Naive thymus-derived CD4-positive, alpha-beta T cell (primary cell): ENCODE data around the gene CPB2. TPM values are rescaled to one million over a fixed set of nuclear protein-coding genes. Genes with fewer than 3 reads are reported as not detected.

Experiments
- ATAC-seq: fragments of 150-1000 bp; cut with Tn5 transposase; 2 replicates; pipeline ENCODE4 v1.10.0; 2021; ENCODE audit warnings: mild to moderate bottlenecking, moderate library complexity
- CTCF ChIA-PET: fragments of 350-600 bp; sonication (Branson Sonifier 250); formaldehyde crosslinking; loops from one replicate; lab custom pipeline; 2021; ENCODE audit warnings: antibody characterized with exemption; lab: Charles Lee
- POLR2A ChIA-PET: fragments of 350-600 bp; sonication (Branson Sonifier 250); formaldehyde crosslinking; loops from one replicate; lab custom pipeline; 2021; ENCODE audit warnings: antibody characterized with exemption, inconsistent platforms; lab: Charles Lee
- DNase-seq, 9 donors: peaks; one replicate each; pipeline versions ENCODE4 v3.0.0 to v3.0.0-alpha.2; 2020 to 2022; ENCODE audit warnings: mixed read lengths in 1 of 9
- H3K27ac ChIP-seq: one replicate; pipeline ENCODE4 v1.7.0; 2013; ENCODE audit warnings: mild to moderate bottlenecking, low read depth, low read length, moderate library complexity
- H3K27me3 ChIP-seq, 2 donors: one replicate each; pipeline ENCODE4 v1.7.0; 2013; ENCODE audit warnings: low read length in 2 of 2, mild to moderate bottlenecking in 2 of 2, moderate library complexity in 2 of 2; ENCODE audit not compliant: control insufficient read depth in 2 of 2, insufficient read depth in 2 of 2
- H3K36me3 ChIP-seq, 3 experiments: 1 replicate in 2 of 3; 2 replicates in 1 of 3; pipeline ENCODE4 v1.7.0; 2013; ENCODE audit warnings: low read length in 3 of 3, mild to moderate bottlenecking in 3 of 3, moderate library complexity in 1 of 3; ENCODE audit not compliant: insufficient read depth in 3 of 3, control insufficient read depth in 2 of 3
- H3K4me1 ChIP-seq, 2 donors: one replicate each; pipeline ENCODE4 v1.7.0; 2013; ENCODE audit warnings: low read length in 2 of 2, mild to moderate bottlenecking in 2 of 2, moderate library complexity in 1 of 2; ENCODE audit not compliant: control insufficient read depth in 2 of 2, insufficient read depth in 2 of 2
- H3K4me3 ChIP-seq: 2 replicates; pipeline ENCODE4 v1.7.0; 2013; ENCODE audit warnings: mild to moderate bottlenecking, low read length
- H3K9me3 ChIP-seq, 3 experiments: 1 replicate in 2 of 3; 2 replicates in 1 of 3; pipeline ENCODE4 v1.7.0; 2013; ENCODE audit warnings: low read length in 3 of 3; ENCODE audit not compliant: control insufficient read depth in 2 of 3
- H3K27ac Mint-ChIP-seq, 9 donors: one replicate each; pipeline ENCODE4 v1.8.0; 2020 to 2022; ENCODE audit warnings: mixed read lengths in 9 of 9, mild to moderate bottlenecking in 8 of 9, moderate library complexity in 5 of 9, inconsistent platforms in 2 of 9
- H3K27me3 Mint-ChIP-seq, 5 donors: one replicate each; pipeline ENCODE4 v1.8.0; 2021 to 2022; ENCODE audit warnings: mixed read lengths in 5 of 5, mild to moderate bottlenecking in 1 of 5
- H3K36me3 Mint-ChIP-seq, 5 donors: one replicate each; pipeline ENCODE4 v1.8.0; 2020 to 2022; ENCODE audit warnings: mixed read lengths in 5 of 5, mild to moderate bottlenecking in 3 of 5, inconsistent platforms in 1 of 5
- H3K4me1 Mint-ChIP-seq, 7 donors: one replicate each; pipeline ENCODE4 v1.8.0; 2020 to 2022; ENCODE audit warnings: mixed read lengths in 7 of 7, mild to moderate bottlenecking in 3 of 7, inconsistent platforms in 1 of 7
- H3K4me3 Mint-ChIP-seq, 10 donors: one replicate each; pipeline ENCODE4 v1.8.0; 2020 to 2022; ENCODE audit warnings: mild to moderate bottlenecking in 10 of 10, mixed read lengths in 10 of 10, moderate library complexity in 6 of 10, inconsistent platforms in 2 of 10
- H3K9me3 Mint-ChIP-seq, 11 donors: one replicate each; pipeline ENCODE4 v1.8.0; 2020 to 2022; ENCODE audit warnings: mixed read lengths in 11 of 11, mild to moderate bottlenecking in 4 of 11, inconsistent platforms in 1 of 11, moderate library complexity in 1 of 11
- intact Hi-C, 2 donors: fragments of 100-400 bp; cut with micrococcal nuclease; formaldehyde crosslinking; loops; one replicate each; pipeline ENCODE4 v1.15.1; 2023
- polyA plus RNA-seq, 2 donors: library from polyadenylated mRNA; unstranded; fragments of 300-500 nt; fragmentation: Illumina TruSeq; gene quantifications; one replicate each; pipeline ENCODE4 v1.2.3, GENCODE V29; 2021
- total RNA-seq, 6 experiments: library from RNA in 5 of 6; stranded (reverse) in 5 of 6; gene quantifications; 1 replicate in 5 of 6; 2 replicates in 1 of 6; pipeline ENCODE4 v1.2.3 and lab custom pipeline; 2021 to 2026

Gene CPB2
- total and polyA plus RNA-seq, 7 experiments from 2014 or later, result not detected

DNA sequence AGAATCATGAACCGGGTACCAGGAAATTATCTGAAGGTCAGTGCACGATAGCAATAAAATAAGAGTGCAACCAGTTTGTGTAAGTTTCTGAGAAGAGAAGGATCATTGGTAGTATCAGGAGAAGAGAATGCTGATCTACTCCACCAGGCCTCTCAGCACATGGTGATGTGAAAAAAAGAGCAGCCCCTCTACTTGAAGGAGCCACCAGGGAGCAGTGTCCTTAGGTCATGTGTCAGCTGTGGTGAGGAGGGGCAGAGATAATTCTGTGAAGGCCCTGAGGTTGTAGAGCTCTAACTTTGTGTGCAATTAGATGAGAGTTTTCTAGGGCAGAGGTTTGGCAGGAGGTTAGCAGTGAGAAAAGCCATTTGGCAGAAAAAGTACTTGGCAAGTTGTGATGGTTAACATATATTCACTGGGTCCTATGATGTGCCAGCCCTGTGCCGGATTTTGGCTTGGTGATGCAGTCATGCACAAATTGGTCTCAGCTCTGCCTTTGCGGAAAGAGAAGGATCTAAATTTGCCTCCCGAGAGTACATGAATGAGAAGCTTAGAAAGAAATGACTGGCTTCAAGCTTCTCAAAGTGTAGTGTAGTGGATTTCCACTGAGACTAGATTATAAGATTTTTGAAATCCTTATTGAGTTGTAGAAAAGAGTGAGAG, 33.1 kb downstream of the CPB2 start:
- Histone ChIP-seq H3K27ac (no peak overlapping the region), H3K4me3 (no peak overlapping the region), H3K9me3 (no peaks in the 10 kb centered on the region), H3K27me3 (no peaks in the 10 kb centered on the region), H3K4me1 (no peaks in the 10 kb centered on the region), H3K36me3 (no peaks in the 10 kb centered on the region)
- DNase-seq, result no peak
- H3K9me3 Mint-ChIP-seq, result peaks cover 0 to 2% (median under 1%) of the 10 kb centered on the region in 11 donors
- no peak overlapping the region for H3K27ac Mint-ChIP-seq
- ChIA-PET CTCF (no interaction called here), POLR2A (interaction anchor here (0.8 to 1.1 kb wide), 2 partner anchors 39 to 47 kb away, joined by 3 read pairs; no protein-coding TSS in a partner anchor)
- H3K4me1 Mint-ChIP-seq, result peaks cover 0 to 7% (median 0%) of the 10 kb centered on the region in 7 donors
- peaks cover 0 to 25% (median 4%) of the 10 kb centered on the region in 5 donors for H3K27me3 Mint-ChIP-seq
- intact Hi-C loops, result loop anchor here in 1 of 2 donors (1.0 kb wide), 1 partner anchor 55 kb away; no protein-coding TSS in a partner anchor
- peaks cover 0 to 6% (median 0%) of the 10 kb centered on the region in 5 donors for H3K36me3 Mint-ChIP-seq
- no peak for ATAC-seq
- no peak overlapping the region for H3K4me3 Mint-ChIP-seq

DNA sequence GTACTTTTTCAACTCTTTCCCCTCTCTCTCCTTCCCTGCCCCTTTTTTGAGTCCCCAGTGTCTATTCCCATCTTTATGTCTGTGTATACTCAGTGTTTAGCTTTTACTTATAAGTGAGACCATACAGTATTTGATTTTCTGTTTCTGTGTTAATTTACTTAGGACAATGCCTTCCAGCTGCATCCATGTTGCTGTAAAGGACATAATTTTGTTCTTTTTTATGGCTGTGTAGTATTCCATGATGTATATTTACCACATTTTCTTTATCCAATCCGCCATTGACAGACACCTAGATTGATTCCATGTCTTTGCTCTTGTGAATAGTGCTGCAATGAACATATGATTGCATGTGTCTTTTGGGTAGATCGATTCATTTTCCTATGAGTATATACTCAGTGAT, 41.5 kb downstream of the CPB2 start:
- DNase-seq (no peak), ATAC-seq (no peak)
- CTCF ChIA-PET, result no interaction called here
- Mint-ChIP-seq H3K27ac (no peak overlapping the region), H3K9me3 (peaks cover 0 to 5% (median 2%) of the 10 kb centered on the region in 11 donors), H3K27me3 (peaks cover 3 to 7% (median 5%) of the 10 kb centered on the region in 5 donors), H3K4me1 (peaks cover 0 to 1% (median 0%) of the 10 kb centered on the region in 7 donors), H3K4me3 (no peak overlapping the region), H3K36me3 (no peaks in the 10 kb centered on the region)
- no peak overlapping the region for H3K4me3 ChIP-seq
- no peaks in the 10 kb centered on the region for H3K27me3 ChIP-seq
- H3K9me3 ChIP-seq, result no peaks in the 10 kb centered on the region
- H3K36me3 ChIP-seq, result no peaks in the 10 kb centered on the region
- no peaks in the 10 kb centered on the region for H3K4me1 ChIP-seq
- intact Hi-C loops, result no loop called here
- POLR2A ChIA-PET, result no interaction called here
- H3K27ac ChIP-seq, result no peak overlapping the region

DNA sequence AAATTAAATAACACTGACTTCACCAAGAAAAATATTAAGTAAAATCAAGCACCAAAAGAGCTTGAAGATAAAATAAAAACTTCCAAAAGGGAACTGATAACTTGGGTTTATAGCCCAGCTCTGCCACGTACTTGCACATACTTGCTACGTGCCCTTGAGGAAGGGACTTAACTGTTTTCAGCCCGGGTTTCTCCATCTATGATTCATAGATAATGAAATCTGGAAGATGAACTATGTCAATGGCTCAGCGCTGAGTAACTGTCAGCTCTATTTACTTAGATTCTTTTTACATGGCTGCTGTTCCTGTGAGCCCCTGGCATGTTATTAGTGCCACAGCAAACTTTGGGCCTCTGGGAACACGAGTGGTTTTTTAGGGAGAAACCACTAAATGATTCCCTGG, 42.6 kb downstream of the CPB2 start:
- ATAC-seq (no peak), DNase-seq (no peak)
- intact Hi-C loops, result no loop called here

DNA sequence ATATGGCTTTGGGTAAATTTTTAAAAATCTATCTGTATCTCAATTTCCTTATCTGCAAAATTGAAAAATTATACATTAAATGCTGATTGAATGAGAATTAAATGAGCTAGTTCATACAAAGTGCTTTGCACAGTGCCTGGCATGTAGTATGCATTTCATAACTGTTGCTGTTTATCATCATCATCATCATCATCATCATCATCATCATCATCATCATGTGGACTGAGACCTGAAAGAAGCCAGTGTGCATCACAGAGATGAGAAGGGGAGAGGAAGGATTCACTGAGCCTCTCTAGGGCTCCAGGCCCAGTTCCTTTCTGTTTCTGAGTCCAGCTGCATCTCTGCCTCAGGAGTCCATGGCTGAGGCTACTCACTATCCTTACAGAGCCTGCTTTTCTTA, 45.4 kb downstream of the CPB2 start:
- H3K4me3 Mint-ChIP-seq, result no peak overlapping the region
- intact Hi-C loops, result loop anchor here in 1 of 2 donors (10.0 kb wide), 1 partner anchor 605 kb away; no protein-coding TSS in a partner anchor
- H3K4me1 Mint-ChIP-seq, result peaks cover 0 to 4% (median 0%) of the 10 kb centered on the region in 7 donors
- H3K9me3 ChIP-seq, result no peaks in the 10 kb centered on the region
- POLR2A ChIA-PET, result interaction anchor here (0.6 to 1.6 kb wide), 2 partner anchors 8 to 12 kb away, joined by 3 to 4 read pairs; no protein-coding TSS in a partner anchor
- H3K27ac Mint-ChIP-seq, result no peak overlapping the region
- H3K4me1 ChIP-seq, result no peaks in the 10 kb centered on the region
- CTCF ChIA-PET, result interaction anchor here (0.6 kb wide), 1 partner anchor 128 kb away, joined by 3 read pairs; no protein-coding TSS in a partner anchor
- H3K36me3 ChIP-seq, result no peaks in the 10 kb centered on the region
- ATAC-seq (no peak), DNase-seq (no peak)
- H3K4me3 ChIP-seq, result no peak overlapping the region
- peaks cover 0 to 5% (median 2%) of the 10 kb centered on the region in 11 donors for H3K9me3 Mint-ChIP-seq
- no peaks in the 10 kb centered on the region for H3K27me3 ChIP-seq
- H3K27ac ChIP-seq, result no peak overlapping the region
- no peaks in the 10 kb centered on the region for H3K36me3 Mint-ChIP-seq
- H3K27me3 Mint-ChIP-seq, result peaks cover 3 to 22% (median 7%) of the 10 kb centered on the region in 5 donors

More for the DNA sequence above, 42.6 kb downstream of the CPB2 start:
- Mint-ChIP-seq H3K27me3 (peaks cover 3 to 7% (median 5%) of the 10 kb centered on the region in 5 donors), H3K4me1 (peaks cover 0 to 1% (median 0%) of the 10 kb centered on the region in 7 donors), H3K27ac (no peak overlapping the region), H3K9me3 (peaks cover 0 to 5% (median 2%) of the 10 kb centered on the region in 11 donors), H3K36me3 (no peaks in the 10 kb centered on the region), H3K4me3 (no peak overlapping the region)
- H3K27ac ChIP-seq, result no peak overlapping the region
- H3K4me3 ChIP-seq, result no peak overlapping the region
- ChIA-PET CTCF (no interaction called here), POLR2A (no interaction called here)
- H3K4me1 ChIP-seq, result no peaks in the 10 kb centered on the region
- H3K36me3 ChIP-seq, result no peaks in the 10 kb centered on the region
- no peaks in the 10 kb centered on the region for H3K9me3 ChIP-seq
- no peaks in the 10 kb centered on the region for H3K27me3 ChIP-seq

DNA sequence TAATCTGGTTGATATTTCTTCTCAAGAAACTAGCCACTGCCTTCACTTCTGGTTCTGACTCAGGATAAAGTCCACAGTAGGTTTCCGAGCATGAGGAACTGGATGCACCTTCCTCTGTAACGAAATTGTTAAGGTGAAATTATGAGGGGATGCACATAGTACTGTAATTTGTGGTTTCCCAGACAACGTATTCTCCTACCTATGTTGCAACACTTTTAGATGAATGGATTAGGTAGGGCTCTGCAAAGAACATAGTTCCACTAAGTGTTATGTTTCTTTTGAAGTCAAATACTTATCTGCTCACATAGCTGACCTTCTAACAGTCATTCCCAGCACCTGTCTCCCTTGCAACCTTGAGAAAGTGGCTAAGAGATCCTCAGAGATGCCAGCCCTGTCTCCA, 46.6 kb downstream of the CPB2 start:
- H3K36me3 ChIP-seq, result no peaks in the 10 kb centered on the region
- H3K9me3 ChIP-seq, result no peaks in the 10 kb centered on the region
- no peak for DNase-seq
- H3K4me1 Mint-ChIP-seq, result peaks cover 4 to 14% (median 7%) of the 10 kb centered on the region in 7 donors
- H3K4me1 ChIP-seq, result peaks cover 2 to 4% of the 10 kb centered on the region in 2 donors
- no peak overlapping the region for H3K27ac Mint-ChIP-seq
- peaks cover 5 to 27% (median 15%) of the 10 kb centered on the region in 5 donors for H3K27me3 Mint-ChIP-seq
- CTCF ChIA-PET, result interaction anchor here (1.0 kb wide), 1 partner anchor 67 kb away, joined by 3 read pairs; no protein-coding TSS in a partner anchor
- no peak overlapping the region for H3K27ac ChIP-seq
- no peaks in the 10 kb centered on the region for H3K27me3 ChIP-seq
- H3K9me3 Mint-ChIP-seq, result peaks cover 0 to 2% (median under 1%) of the 10 kb centered on the region in 11 donors
- intact Hi-C loops, result loop anchor here in 1 of 2 donors (10.0 kb wide), 1 partner anchor 607 kb away; no protein-coding TSS in a partner anchor
- POLR2A ChIA-PET, result interaction anchor here (1.6 kb wide), 1 partner anchor 9 kb away, joined by 4 read pairs; no protein-coding TSS in a partner anchor
- no peaks in the 10 kb centered on the region for H3K36me3 Mint-ChIP-seq
- H3K4me3 ChIP-seq, result no peak overlapping the region
- ATAC-seq, result no peak
- no peak overlapping the region for H3K4me3 Mint-ChIP-seq

DNA sequence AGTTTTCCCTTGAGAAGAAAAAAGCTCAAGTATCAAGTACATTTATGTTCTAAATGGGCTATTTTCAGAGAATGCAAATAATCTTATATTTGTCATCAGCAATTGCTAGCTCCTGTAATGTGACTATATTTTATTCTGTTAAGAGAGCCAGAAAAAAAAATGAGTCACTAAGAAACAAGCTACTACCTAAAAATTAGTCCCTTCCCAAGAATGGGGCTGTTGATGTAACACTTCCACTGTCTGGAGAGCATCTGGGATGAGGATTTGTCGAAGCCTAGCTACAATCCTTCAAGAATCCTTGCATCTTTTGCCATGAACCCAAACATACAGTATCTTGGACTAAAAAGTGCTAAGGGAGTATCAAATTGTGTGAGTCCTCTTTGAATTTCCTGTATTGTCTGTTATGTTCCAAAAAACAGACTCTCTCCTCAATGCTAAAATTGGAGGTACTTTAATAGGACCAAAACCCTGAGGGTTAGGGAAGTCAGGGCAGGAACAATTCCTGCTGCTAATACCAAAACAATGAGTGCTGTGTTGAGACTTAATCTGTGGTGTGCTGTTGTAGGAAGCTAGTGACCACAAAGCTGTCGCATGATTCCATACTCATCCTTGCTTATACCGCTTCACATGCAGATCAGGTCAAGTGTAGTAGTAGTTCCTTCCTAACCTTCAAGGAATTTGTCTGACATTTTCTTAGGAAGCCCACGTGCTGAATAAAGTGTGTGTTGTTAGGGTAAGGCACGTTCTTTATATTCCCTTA, 47.4 kb downstream of the CPB2 start:
- no peak for ATAC-seq
- peaks cover 5 to 32% (median 15%) of the 10 kb centered on the region in 5 donors for H3K27me3 Mint-ChIP-seq
- no peaks in the 10 kb centered on the region for H3K9me3 ChIP-seq
- CTCF ChIA-PET, result interaction anchor here (0.6 to 0.8 kb wide), 2 partner anchors 33 to 88 kb away, joined by 3 to 4 read pairs; no protein-coding TSS in a partner anchor
- no peak overlapping the region for H3K27ac Mint-ChIP-seq
- peaks cover 0 to 3% (median 0%) of the 10 kb centered on the region in 11 donors for H3K9me3 Mint-ChIP-seq
- H3K36me3 Mint-ChIP-seq, result peaks cover 0 to 2% (median 0%) of the 10 kb centered on the region in 5 donors
- POLR2A ChIA-PET, result interaction anchor here (0.7 to 1.0 kb wide), 2 partner anchors 30 to 63 kb away, joined by 3 to 5 read pairs; no protein-coding TSS in a partner anchor
- intact Hi-C loops, result loop anchor here in 1 of 2 donors (10.0 kb wide), 1 partner anchor 607 kb away; no protein-coding TSS in a partner anchor
- H3K4me1 Mint-ChIP-seq, result peaks cover 7 to 23% (median 14%) of the 10 kb centered on the region in 7 donors
- no peak overlapping the region for H3K4me3 Mint-ChIP-seq
- H3K27me3 ChIP-seq, result no peaks in the 10 kb centered on the region
- peaks cover 8 to 10% of the 10 kb centered on the region in 2 donors for H3K4me1 ChIP-seq
- no peak overlapping the region for H3K27ac ChIP-seq
- no peak for DNase-seq
- no peak overlapping the region for H3K4me3 ChIP-seq
- H3K36me3 ChIP-seq, result peaks cover 0 to under 1% (median 0%) of the 10 kb centered on the region in 3 experiments
